Trophoblast cell (in vitro differentiated cells and primary cell): ENCODE measurements around the gene DLG2.

ENCODE experiments used
- DNase-seq, 2 donors: peaks; one replicate each; pipeline ENCODE4 v3.0.0-alpha.2; 2016
- H2AFZ ChIP-seq: 2 replicates; pipeline ENCODE4 v1.6.1; 2013; ENCODE audit warnings: low read length, moderate library complexity, mild to moderate bottlenecking; ENCODE audit not compliant: insufficient read depth, poor library complexity
- H2AK5ac ChIP-seq: 2 replicates; pipeline ENCODE4 v1.6.1; 2013; ENCODE audit warnings: mild to moderate bottlenecking, low read length
- H2BK120ac ChIP-seq: 2 replicates; pipeline ENCODE4 v1.6.1; 2013; ENCODE audit warnings: low read length, mild to moderate bottlenecking, moderate library complexity; ENCODE audit not compliant: insufficient read depth, poor library complexity
- H2BK12ac ChIP-seq: 2 replicates; pipeline ENCODE4 v1.6.1; 2013; ENCODE audit warnings: mild to moderate bottlenecking, low read length, moderate library complexity
- H2BK5ac ChIP-seq: 2 replicates; pipeline ENCODE4 v1.6.1; 2013; ENCODE audit warnings: low read length, low read depth, moderate library complexity, mild to moderate bottlenecking; ENCODE audit not compliant: poor library complexity
- H3K14ac ChIP-seq: 2 replicates; pipeline ENCODE4 v1.6.1; 2013; ENCODE audit warnings: mild to moderate bottlenecking, low read length
- H3K18ac ChIP-seq: 2 replicates; pipeline ENCODE4 v1.6.1; 2013; ENCODE audit warnings: mild to moderate bottlenecking, low read length
- H3K23ac ChIP-seq: 2 replicates; pipeline ENCODE4 v1.6.1; 2013; ENCODE audit warnings: low read length
- H3K27ac ChIP-seq: 2 replicates; pipeline ENCODE4 v1.5.1; 2013; ENCODE audit warnings: low read depth, mild to moderate bottlenecking, inconsistent platforms, low read length, moderate library complexity
- H3K27me3 ChIP-seq: 2 replicates; pipeline ENCODE4 v1.6.1; 2013; ENCODE audit warnings: inconsistent platforms, mild to moderate bottlenecking, low read length, moderate library complexity; ENCODE audit not compliant: insufficient read depth
- H3K36me3 ChIP-seq, 2 experiments: 1 replicate in 1 of 2; 2 replicates in 1 of 2; pipeline ENCODE4 v1.6.1; 2013; ENCODE audit warnings: low read length in 2 of 2, mild to moderate bottlenecking in 2 of 2, moderate library complexity in 1 of 2; ENCODE audit not compliant: insufficient read depth in 2 of 2, control insufficient read depth in 1 of 2
- H3K4ac ChIP-seq: 2 replicates; pipeline ENCODE4 v1.6.1; 2013; ENCODE audit warnings: low read depth, mild to moderate bottlenecking, low read length, moderate library complexity
- H3K4me1 ChIP-seq, 2 experiments: 1 replicate in 1 of 2; 2 replicates in 1 of 2; pipeline ENCODE4 v1.6.1; 2013; ENCODE audit warnings: low read length in 2 of 2, mild to moderate bottlenecking in 2 of 2, moderate library complexity in 1 of 2; ENCODE audit not compliant: insufficient read depth in 2 of 2, control insufficient read depth in 1 of 2
- H3K4me2 ChIP-seq: 2 replicates; pipeline ENCODE4 v1.6.1; 2013; ENCODE audit warnings: inconsistent platforms, mild to moderate bottlenecking, low read length, moderate library complexity
- H3K4me3 ChIP-seq: 2 replicates; pipeline ENCODE4 v1.5.1; 2013; ENCODE audit warnings: mild to moderate bottlenecking, low read depth, low read length, inconsistent platforms
- H3K79me1 ChIP-seq: one replicate; pipeline ENCODE4 v1.6.1; 2013; ENCODE audit warnings: low read length
- H3K79me2 ChIP-seq: 2 replicates; pipeline ENCODE4 v1.6.1; 2013; ENCODE audit warnings: low read length, mild to moderate bottlenecking; ENCODE audit not compliant: control insufficient read depth, insufficient read depth, poor library complexity
- H3K9ac ChIP-seq: 2 replicates; pipeline ENCODE4 v1.6.1; 2013; ENCODE audit warnings: mild to moderate bottlenecking, low read length
- H3K9me3 ChIP-seq: 2 replicates; pipeline ENCODE4 v1.6.1; 2013; ENCODE audit warnings: low read depth, mild to moderate bottlenecking, control low read depth, inconsistent platforms, low read length; ENCODE audit not compliant: insufficient read depth
- H4K12ac ChIP-seq: 2 replicates; pipeline ENCODE4 v1.6.1; 2013; ENCODE audit warnings: low read depth, mild to moderate bottlenecking, low read length, moderate library complexity
- H4K8ac ChIP-seq: 2 replicates; pipeline ENCODE4 v1.6.1; 2013; ENCODE audit warnings: low read depth, mild to moderate bottlenecking, low read length, moderate library complexity
- H4K91ac ChIP-seq: one replicate; pipeline ENCODE4 v1.6.1; 2013; ENCODE audit warnings: low read depth, mild to moderate bottlenecking, low read length, moderate library complexity
- WGBS: extraction: QIAGEN DNeasy Blood & Tissue Kit; methylation state at CpG from one replicate; pipeline ENCODE4 v1.1.7; 2013; ENCODE audit warnings: missing lambda C conversion rate; ENCODE audit not compliant: insufficient read length, insufficient coverage; ENCODE audit errors: extremely low coverage; 5-methylcytosine and 5-hydroxymethylcytosine counted together

DLG2 gene

GRCh38 chr11:83725269-83725560 lies 1901.9 kb downstream of the DLG2 start:
- Histone ChIP-seq H2AFZ (no peak overlapping the region), H2AK5ac (no peak overlapping the region), H3K27ac (peak overlapping the region; percentile 93), H4K12ac (no peak overlapping the region), H3K4me2 (peak overlapping the region; percentile 49), H3K27me3 (no peaks in the 10 kb centered on the region), H3K9me3 (no peaks in the 10 kb centered on the region), H4K8ac (no peak overlapping the region), H3K18ac (no peak overlapping the region), H3K4me1 (peaks cover 0 to 6% of the 10 kb centered on the region in 2 experiments), H3K79me2 (no peaks in the 10 kb centered on the region), H3K14ac (no peak overlapping the region), H3K4ac (no peak overlapping the region), H3K36me3 (no peaks in the 10 kb centered on the region), H2BK5ac (no peak overlapping the region), H2BK12ac (no peak overlapping the region), H3K4me3 (no peak overlapping the region), H3K23ac (no peak overlapping the region), H3K79me1 (peaks cover 2% of the 10 kb centered on the region), H2BK120ac (no peak overlapping the region), H4K91ac (no peak overlapping the region), H3K9ac (no peak overlapping the region)
- no CpG with 5 or more reads among the region's 4 CpGs for WGBS
- DNase-seq: peak; percentile 83 to 95

GRCh38 chr11:83723999-83724398 lies 1903.1 kb downstream of the DLG2 start:
- Histone ChIP-seq H3K79me1 (peaks cover 2% of the 10 kb centered on the region), H3K18ac (no peak overlapping the region), H2BK12ac (no peak overlapping the region), H2BK5ac (no peak overlapping the region), H4K91ac (no peak overlapping the region), H3K4ac (no peak overlapping the region), H2AFZ (no peak overlapping the region), H3K4me3 (no peak overlapping the region), H3K27me3 (no peaks in the 10 kb centered on the region), H3K4me2 (peak overlapping the region; percentile 49), H3K9ac (no peak overlapping the region), H3K36me3 (no peaks in the 10 kb centered on the region), H2BK120ac (no peak overlapping the region), H3K4me1 (peaks cover 0 to 7% of the 10 kb centered on the region in 2 experiments), H4K8ac (no peak overlapping the region), H3K79me2 (no peaks in the 10 kb centered on the region), H4K12ac (no peak overlapping the region), H3K23ac (no peak overlapping the region), H3K9me3 (no peaks in the 10 kb centered on the region), H2AK5ac (no peak overlapping the region), H3K27ac (peak overlapping the region; percentile 93), H3K14ac (no peak overlapping the region)
- DNase-seq: peak; percentile 36 to 53
- no CpG with 5 or more reads among the region's 6 CpGs for WGBS

- no CpG with 5 or more reads among the region's 4 CpGs for WGBS
Measured at GRCh38 chr11:83722392-83723119, 1904.6 kb downstream of the DLG2 start.

GRCh38 chr11:83721263-83721662 lies 1905.9 kb downstream of the DLG2 start:
- no peak overlapping the region for H3K9ac ChIP-seq
- WGBS: no CpG with 5 or more reads among the region's 2 CpGs
- H3K79me1 ChIP-seq: peaks cover 2% of the 10 kb centered on the region
- DNase-seq: no peak
- no peak overlapping the region for H2BK12ac ChIP-seq
- H3K4me1 ChIP-seq: peaks cover 5 to 11% of the 10 kb centered on the region in 2 experiments
- no peak overlapping the region for H2AK5ac ChIP-seq
- H3K27me3 ChIP-seq: no peaks in the 10 kb centered on the region
- no peaks in the 10 kb centered on the region for H3K79me2 ChIP-seq
- H3K4me3 ChIP-seq: no peak overlapping the region
- H3K9me3 ChIP-seq: no peaks in the 10 kb centered on the region
- no peak overlapping the region for H4K91ac ChIP-seq
- H2BK120ac ChIP-seq: no peak overlapping the region
- no peak overlapping the region for H3K4me2 ChIP-seq
- no peak overlapping the region for H2AFZ ChIP-seq
- H3K23ac ChIP-seq: no peak overlapping the region
- H4K12ac ChIP-seq: no peak overlapping the region
- no peak overlapping the region for H3K14ac ChIP-seq
- no peaks in the 10 kb centered on the region for H3K36me3 ChIP-seq
- no peak overlapping the region for H4K8ac ChIP-seq
- no peak overlapping the region for H2BK5ac ChIP-seq
- no peak overlapping the region for H3K4ac ChIP-seq
- H3K27ac ChIP-seq: no peak overlapping the region
- H3K18ac ChIP-seq: no peak overlapping the region

More at GRCh38 chr11:83722392-83723119, 1904.6 kb downstream of the DLG2 start:
- H3K14ac ChIP-seq: no peak overlapping the region
- H2AK5ac ChIP-seq: no peak overlapping the region
- DNase-seq: no peak
- no peak overlapping the region for H3K18ac ChIP-seq
- no peaks in the 10 kb centered on the region for H3K9me3 ChIP-seq
- no peak overlapping the region for H3K9ac ChIP-seq
- no peak overlapping the region for H4K12ac ChIP-seq
- no peak overlapping the region for H3K27ac ChIP-seq
- H3K79me2 ChIP-seq: no peaks in the 10 kb centered on the region
- no peak overlapping the region for H3K23ac ChIP-seq
- H3K4ac ChIP-seq: no peak overlapping the region
- H4K8ac ChIP-seq: no peak overlapping the region
- no peaks in the 10 kb centered on the region for H3K36me3 ChIP-seq
- H2BK120ac ChIP-seq: no peak overlapping the region
- no peak overlapping the region for H2BK5ac ChIP-seq
- H3K4me3 ChIP-seq: no peak overlapping the region
- no peak overlapping the region for H2BK12ac ChIP-seq
- no peak overlapping the region for H3K4me2 ChIP-seq
- peaks cover 2% of the 10 kb centered on the region for H3K79me1 ChIP-seq
- no peaks in the 10 kb centered on the region for H3K27me3 ChIP-seq
- no peak overlapping the region for H2AFZ ChIP-seq
- H4K91ac ChIP-seq: no peak overlapping the region
- H3K4me1 ChIP-seq: peaks cover 5 to 11% of the 10 kb centered on the region in 2 experiments
